Stimulated activated CD8-positive, alpha-beta memory T cell treated with anti-CD3 and anti-CD28 coated beads, Interleukin-15, amount 100 ng/mL, for 24 hours (primary cell): ENCODE results near the gene KDELR3.
"Not testable (repeated sequence)": the region's sequence is repeated elsewhere in the genome, so short reads cannot be mapped to it uniquely, and the experiment has no call there.

Source experiments
- DNase-seq: peaks from one replicate; pipeline ENCODE4 v3.0.0-alpha.2; 2020; ENCODE audit warnings: low read depth

Gene KDELR3

GRCh38 chr22:38456841-38457699, 10.8 kb upstream of the KDELR3 start:
- DNase-seq: no peak

- no peak for DNase-seq
Measured at GRCh38 chr22:38460426-38460840, 7.5 kb upstream of the KDELR3 start.

- DNase-seq: no peak
Measured at GRCh38 chr22:38461057-38461413, 6.9 kb upstream of the KDELR3 start.

GRCh38 chr22:38461414-38462081, 6.3 kb upstream of the KDELR3 start:
- no peak for DNase-seq

GRCh38 chr22:38462960-38463784, 4.7 kb upstream of the KDELR3 start:
- DNase-seq: no peak

GRCh38 chr22:38464992-38465672, 2.8 kb upstream of the KDELR3 start:
- DNase-seq: no peak

- no peak for DNase-seq
Measured at GRCh38 chr22:38465673-38466490, 2.0 kb upstream of the KDELR3 start.

GRCh38 chr22:38467438-38467903, 425 bp upstream of the KDELR3 start:
- no peak for DNase-seq

- no peak for DNase-seq
Measured at GRCh38 chr22:38468443-38469305, 778 bp downstream of the KDELR3 start.

- no peak for DNase-seq
Measured at GRCh38 chr22:38469306-38469781, 1.4 kb downstream of the KDELR3 start.

- DNase-seq: not testable (repeated sequence)
Measured at GRCh38 chr22:38470179-38470578, 2.3 kb downstream of the KDELR3 start.

GRCh38 chr22:38471237-38471636, 3.3 kb downstream of the KDELR3 start:
- DNase-seq: no peak

GRCh38 chr22:38474003-38474607, 6.2 kb downstream of the KDELR3 start:
- no peak for DNase-seq

GRCh38 chr22:38477585-38477984, 9.7 kb downstream of the KDELR3 start:
- no peak for DNase-seq

- DNase-seq: no peak
Measured at GRCh38 chr22:38479096-38479837, 11.4 kb downstream of the KDELR3 start.

GRCh38 chr22:38481162-38481870, 13.4 kb downstream of the KDELR3 start:
- DNase-seq: no peak

GRCh38 chr22:38481871-38482332, 14.0 kb downstream of the KDELR3 start:
- DNase-seq: no peak
